ENCODE results near the gene SLC49A4.

GRCh38 chr3:122880173-122880572 is 85.3 kb downstream of the SLC49A4 start:
- TF ChIP-seq, protein P1, sequence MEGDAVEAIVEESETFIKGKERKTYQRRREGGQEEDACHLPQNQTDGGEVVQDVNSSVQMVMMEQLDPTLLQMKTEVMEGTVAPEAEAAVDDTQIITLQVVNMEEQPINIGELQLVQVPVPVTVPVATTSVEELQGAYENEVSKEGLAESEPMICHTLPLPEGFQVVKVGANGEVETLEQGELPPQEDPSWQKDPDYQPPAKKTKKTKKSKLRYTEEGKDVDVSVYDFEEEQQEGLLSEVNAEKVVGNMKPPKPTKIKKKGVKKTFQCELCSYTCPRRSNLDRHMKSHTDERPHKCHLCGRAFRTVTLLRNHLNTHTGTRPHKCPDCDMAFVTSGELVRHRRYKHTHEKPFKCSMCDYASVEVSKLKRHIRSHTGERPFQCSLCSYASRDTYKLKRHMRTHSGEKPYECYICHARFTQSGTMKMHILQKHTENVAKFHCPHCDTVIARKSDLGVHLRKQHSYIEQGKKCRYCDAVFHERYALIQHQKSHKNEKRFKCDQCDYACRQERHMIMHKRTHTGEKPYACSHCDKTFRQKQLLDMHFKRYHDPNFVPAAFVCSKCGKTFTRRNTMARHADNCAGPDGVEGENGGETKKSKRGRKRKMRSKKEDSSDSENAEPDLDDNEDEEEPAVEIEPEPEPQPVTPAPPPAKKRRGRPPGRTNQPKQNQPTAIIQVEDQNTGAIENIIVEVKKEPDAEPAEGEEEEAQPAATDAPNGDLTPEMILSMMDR (IDR thresholded peaks at IDR 0.05), result no peak
- no peak for TF ChIP-seq POLR2A (IDR thresholded peaks at IDR 0.05)

Data from adrenal gland (tissue), 5 donors.